WTC11 (cell line): Measurements from ENCODE around the gene SHC2.

ENCODE experiments used
- ARID4B ChIP-seq: sonication (generic); formaldehyde crosslinking; IDR thresholded peaks from 2 replicates; pipeline ENCODE4 v1.8.0; 2023; ENCODE audit warnings: missing genetic modification reagents, mild to moderate bottlenecking, borderline replicate concordance
- CTCF ChIP-seq: fragments of 200-600 bp; IDR thresholded peaks from 2 replicates; pipeline ENCODE4 v1.8.0; 2022; ENCODE audit warnings: antibody characterized with exemption
- HMGXB4 ChIP-seq: sonication (generic); formaldehyde crosslinking; IDR thresholded peaks from 2 replicates; pipeline ENCODE4 v1.8.1; 2023; ENCODE audit warnings: mild to moderate bottlenecking, moderate library complexity, missing genetic modification reagents
- ZNF263 ChIP-seq: sonication (generic); formaldehyde crosslinking; IDR thresholded peaks from 2 replicates; pipeline ENCODE4 v1.8.1; 2022; ENCODE audit warnings: low read depth, mild to moderate bottlenecking, moderate library complexity, missing genetic modification reagents

- TF ChIP-seq CTCF (no peak), HMGXB4 (CRISPR knock-in tag) (no peak), ARID4B (CRISPR knock-in tag) (no peak), ZNF263 (CRISPR knock-in tag) (no peak)
These were observed 24.2 kb upstream of the SHC2 start for GRCh38 chr19:485077-485476.
